ENCODE data around the gene EIF1.
"Not testable (repeated sequence)": the region's sequence is repeated elsewhere in the genome, so short reads cannot be mapped to it uniquely, and the experiment has no call there.

The EIF1 gene

DNA sequence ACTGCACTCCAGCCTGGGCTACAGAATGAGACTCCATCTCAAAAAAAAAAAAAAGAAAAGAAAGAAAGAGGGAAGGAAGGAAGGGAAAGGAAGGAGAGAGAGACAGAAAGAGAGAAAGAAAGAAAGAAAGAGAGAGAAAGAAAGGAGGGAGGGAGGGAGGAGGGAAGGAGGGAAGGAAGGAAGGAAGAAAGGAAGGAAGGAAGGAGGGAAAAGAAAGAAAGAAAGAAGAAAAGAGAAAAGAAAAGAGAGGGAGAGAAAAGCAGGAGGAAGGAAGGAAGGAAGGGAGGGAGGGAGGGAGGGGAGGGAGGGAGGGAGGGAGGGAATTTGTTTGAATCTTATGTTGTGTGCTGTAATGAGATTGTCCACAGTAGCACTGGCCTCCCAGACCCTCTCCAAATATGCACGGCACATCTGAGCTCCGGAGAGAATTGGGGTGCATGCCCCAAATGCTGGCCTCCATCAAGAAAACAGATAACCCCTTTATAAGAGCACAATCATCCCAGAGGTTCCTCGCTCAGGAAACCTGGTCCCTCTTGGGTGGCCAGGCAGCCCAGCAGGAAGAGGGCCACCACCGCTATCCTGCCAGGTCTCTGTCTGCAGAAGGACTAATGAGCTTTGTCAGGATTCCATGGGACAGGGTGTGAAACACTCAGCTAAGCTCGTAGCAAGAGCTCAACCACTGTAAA, 8.8 kb upstream of the EIF1 start:
- no peak for DNase-seq

DNA sequence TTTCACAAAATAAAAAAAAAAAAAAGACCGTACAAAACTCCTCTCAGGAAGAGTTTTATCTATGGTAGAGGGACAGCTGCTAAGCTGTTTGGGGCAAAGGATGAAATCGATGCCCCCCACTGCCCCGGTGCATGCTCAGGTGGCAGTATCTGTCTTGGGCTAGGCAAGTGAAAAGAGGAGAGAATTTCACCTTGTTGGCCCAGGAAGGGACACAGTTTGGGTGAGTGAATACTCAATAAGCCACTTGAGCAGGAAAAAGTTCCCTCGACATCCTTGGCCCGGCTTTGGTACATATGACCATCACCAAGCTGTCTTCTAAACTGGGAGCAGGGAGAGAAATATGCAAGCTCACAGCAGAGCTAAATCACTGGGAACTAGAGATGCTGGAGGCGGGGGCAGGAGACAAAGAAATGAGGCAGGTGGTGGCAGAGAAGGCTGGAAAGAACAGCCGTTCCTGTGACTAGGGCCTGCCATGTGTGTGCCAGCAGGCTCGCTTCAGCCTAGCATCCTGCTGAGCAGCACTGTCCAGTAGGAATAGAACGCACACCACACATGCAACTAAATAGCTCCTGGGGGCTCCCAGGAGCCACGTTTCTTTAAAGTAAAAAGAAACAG, 8.2 kb upstream of the EIF1 start:
- no peak for DNase-seq

DNA sequence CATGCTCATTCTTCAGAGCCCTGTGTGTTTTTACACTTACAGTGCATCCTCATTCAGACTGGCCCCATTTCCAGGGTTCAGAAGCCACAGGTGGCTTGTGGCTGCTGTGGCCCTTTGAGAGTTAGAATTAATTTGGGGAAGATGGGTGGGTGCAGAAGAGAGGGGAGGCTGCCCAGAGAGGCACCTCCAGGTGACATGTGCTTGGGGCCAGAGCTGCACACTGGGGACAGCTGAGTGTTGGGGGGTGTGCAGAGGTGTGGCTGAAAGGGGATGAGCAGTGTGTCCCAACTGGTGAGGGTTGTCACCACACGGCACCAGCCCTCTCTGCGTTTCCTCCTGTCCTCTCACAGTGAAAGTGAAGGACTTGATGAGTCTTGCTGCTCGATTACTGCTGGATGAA, 6.9 kb upstream of the EIF1 start:
- no peak for DNase-seq

DNA sequence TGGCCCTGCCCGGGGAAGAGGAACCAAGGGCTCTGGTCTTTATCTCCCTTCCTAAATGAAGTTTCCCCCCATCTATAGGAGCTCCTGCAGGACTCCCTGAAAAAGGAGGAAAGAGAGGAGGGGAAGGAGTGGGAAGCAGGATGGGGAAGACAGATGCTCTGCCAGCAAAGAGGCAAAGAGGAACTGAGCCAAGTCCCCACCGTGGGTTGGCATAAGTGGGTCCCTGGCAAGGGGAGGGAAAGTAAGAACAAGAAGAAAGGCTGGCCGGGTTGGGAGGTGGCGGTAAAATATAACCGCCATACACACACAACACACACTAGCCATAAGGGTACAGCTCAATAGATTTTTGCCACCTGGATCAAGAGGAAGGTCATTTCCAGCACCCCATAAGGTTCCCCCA, 6.1 kb upstream of the EIF1 start:
- no peak for DNase-seq

DNA sequence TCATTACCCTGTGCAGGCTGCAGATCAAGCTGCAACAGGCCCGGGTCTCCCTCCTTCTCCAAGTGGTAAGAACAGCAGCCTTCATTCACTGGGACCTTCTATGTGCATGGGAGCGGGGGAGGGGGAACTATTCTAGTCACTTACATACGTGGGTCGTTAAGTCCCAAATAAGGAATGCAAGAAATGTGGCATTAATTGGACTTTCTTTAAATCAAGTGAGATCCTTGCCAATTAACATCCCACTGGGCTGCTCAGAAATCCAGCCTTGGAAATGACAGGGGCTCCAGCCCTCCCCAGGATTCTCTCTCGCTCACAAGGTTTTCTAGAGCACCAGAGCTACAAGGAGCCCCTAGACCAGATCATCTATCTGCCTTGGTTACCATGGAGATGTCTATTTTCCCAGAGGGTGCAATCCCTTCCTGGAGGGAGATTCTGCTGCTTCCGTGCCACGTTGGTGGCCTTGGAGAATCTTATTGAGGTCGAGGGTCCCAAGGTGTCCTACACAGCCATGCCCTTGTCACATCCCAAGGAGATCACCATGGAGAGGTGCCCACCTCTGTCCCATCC, 5.2 kb upstream of the EIF1 start:
- no peak for DNase-seq

DNA sequence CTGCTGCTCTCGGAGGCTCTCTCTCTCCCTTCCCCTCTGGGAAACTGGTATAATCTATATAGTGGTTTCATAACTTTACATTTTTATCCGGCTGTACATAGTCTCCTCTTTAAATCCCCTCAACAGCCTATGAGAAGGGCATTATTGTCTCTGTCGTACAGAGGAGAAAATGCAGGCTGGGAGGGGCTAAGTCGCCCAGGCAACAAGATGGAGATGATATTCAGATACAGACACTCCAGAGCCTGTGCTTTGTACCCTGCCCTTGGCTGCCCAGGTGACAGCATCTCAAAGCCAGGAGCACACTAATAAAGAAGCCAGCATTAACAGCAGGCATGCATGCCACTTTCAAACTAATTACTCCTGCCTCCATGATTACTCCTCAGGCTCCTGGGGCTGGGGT, 4.7 kb upstream of the EIF1 start:
- DNase-seq: no peak

DNA sequence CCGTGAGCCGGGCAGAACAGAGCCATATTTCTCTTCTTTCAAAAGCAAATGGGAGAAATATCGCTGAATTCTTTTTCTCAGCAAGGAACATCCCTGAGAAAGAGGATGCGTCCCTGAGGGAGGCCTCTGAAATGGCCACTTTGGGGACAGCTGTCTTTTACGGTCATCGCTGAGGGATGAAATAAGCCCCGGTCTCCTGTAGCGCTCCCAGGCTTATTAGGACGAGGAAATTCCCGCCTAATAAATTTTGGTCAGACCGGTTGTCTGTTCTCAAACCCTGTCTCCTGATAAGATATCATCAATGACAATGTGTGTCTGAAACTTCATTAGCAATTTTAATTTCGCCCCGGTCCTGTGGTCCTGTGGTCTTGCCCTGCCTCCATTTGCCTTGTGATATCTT, 2.9 kb upstream of the EIF1 start:
- DNase-seq: not testable (repeated sequence)

DNA sequence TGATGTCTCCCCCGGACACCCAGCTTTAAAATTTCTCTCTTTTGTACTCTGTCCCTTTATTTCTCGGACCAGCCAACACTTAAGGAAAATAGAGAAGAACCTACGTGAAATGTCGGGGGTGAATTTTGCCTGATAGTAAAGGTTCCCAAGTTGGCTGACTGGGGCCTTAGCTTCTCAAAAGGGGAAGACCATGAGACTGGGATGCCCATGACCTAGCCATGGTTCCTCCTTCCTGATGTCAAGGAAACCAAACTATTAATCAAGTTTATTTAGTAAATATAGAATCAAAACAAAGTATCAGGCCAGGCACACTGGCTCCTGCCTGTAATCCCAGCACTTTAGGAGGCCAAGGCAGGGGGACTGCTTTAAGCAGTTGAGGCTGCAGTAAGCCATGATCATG, 2.4 kb upstream of the EIF1 start:
- DNase-seq: no peak

DNA sequence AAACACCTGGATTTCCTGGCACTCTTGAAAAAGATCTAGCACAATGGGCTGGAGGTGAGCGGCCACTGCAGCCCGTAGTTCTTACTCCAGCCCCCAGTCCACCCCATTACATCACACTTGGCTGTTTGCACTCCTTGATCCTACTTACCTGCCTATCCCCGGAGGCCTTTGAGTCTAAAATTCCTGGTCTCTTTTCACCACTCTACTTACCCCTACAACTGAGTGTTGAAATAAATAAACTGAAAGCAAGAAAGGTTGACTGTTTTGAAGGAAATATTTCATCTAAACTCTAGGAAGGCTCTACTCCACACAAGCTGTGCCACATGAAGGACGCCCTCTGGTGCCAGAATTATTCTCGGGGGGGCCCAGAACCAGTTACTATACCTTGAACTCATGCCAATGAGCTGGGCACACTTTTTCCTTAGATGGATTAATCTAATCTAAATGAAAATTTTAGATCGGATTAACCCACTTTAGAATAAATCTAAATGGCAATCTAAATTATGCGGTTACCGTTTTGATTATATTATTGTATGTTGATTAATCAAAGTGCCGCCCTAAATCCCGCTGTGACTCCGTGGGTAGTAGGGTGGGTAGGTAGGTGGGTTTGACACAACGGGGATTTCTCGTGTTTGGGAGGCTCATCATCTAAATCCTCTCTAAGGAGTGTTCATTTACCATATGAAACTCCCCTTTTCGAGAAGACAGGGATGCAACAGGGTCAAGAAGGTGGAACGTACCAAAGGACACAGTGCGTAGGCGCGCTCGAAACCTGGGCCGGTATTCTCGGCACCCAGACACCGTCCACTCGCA, 651 bp upstream of the EIF1 start:
- peak; percentile 89 for DNase-seq

DNA sequence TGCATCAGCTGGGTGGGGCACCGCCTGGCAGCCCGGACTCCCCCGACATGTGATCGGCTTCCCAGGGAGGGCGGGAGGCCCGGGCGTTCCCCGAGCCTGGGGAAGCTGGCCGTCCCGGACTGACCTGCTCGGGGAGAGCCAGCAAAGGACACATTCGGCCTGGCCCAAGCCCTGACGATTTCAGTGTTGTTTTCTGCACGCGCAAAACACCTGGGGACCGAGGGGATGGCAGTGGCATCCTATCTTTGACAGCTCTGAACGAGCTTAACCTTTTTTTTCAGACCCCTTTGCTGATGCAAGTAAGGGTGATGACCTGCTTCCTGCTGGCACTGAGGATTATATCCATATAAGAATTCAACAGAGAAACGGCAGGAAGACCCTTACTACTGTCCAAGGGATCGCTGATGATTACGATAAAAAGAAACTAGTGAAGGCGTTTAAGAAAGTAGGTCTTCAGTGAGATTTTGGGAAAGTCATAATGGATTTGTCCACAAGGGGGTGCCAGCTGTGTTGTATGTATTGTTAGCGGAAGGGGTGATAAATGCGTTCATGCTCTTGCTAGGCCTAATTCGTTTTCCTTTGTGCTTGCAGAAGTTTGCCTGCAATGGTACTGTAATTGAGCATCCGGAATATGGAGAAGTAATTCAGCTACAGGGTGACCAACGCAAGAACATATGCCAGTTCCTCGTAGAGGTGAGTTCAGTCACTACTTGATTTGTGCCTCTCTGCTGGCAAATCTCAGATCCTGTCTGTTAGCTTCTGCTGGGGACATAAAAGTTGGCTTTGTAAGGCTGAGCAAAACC, 1.0 kb downstream of the EIF1 start:
- DNase-seq: peak; percentile 87

DNA sequence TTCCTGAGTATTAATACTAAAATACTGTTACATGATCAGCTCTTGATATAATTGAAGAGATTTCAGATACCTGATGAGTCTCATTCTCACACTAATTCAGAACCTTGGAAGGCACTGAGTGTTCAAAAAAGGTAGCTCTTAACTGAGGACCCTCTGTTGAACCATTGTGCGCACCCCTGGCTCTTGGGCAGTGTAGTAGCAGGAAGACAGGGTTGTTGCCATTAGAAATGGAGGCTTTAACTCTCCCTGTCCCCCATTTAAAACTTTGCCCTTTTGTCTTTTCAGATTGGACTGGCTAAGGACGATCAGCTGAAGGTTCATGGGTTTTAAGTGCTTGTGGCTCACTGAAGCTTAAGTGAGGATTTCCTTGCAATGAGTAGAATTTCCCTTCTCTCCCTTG, 1.8 kb downstream of the EIF1 start:
- DNase-seq: no peak

DNA sequence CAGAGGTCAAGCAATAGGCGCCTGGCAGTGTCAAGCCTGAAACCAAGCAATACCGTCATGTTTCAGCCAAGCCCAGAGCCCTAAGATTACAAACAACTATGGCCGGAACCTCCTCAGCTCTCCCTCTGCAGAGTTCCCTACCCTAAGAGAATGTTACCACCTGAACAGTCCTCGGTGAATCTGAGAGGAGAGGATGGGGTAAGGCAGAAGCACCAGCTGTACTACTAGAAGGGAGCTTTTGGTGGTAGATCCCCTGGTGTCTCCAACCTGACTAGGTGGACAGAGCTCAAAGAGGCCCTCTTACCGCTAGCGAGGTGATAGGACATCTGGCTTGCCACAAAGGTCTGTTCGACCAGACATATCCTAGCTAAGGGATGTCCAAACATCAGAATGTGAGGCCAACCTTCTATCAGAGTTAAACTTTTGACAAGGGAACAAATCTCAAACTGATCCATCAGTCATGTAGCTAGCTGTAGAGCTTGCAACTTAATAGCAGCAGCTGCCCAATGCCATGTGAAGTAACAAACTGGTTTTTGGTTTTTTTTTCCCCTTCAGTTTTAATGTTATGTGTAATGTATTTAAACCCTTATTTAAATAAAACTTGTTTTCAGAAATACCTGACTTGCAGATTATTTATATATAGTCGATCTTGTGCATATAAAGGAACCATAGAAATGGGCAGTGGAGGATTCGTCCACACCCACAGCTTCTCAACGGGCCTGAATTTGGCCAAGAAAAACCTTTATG, 2.5 kb downstream of the EIF1 start:
- no peak for DNase-seq

DNA sequence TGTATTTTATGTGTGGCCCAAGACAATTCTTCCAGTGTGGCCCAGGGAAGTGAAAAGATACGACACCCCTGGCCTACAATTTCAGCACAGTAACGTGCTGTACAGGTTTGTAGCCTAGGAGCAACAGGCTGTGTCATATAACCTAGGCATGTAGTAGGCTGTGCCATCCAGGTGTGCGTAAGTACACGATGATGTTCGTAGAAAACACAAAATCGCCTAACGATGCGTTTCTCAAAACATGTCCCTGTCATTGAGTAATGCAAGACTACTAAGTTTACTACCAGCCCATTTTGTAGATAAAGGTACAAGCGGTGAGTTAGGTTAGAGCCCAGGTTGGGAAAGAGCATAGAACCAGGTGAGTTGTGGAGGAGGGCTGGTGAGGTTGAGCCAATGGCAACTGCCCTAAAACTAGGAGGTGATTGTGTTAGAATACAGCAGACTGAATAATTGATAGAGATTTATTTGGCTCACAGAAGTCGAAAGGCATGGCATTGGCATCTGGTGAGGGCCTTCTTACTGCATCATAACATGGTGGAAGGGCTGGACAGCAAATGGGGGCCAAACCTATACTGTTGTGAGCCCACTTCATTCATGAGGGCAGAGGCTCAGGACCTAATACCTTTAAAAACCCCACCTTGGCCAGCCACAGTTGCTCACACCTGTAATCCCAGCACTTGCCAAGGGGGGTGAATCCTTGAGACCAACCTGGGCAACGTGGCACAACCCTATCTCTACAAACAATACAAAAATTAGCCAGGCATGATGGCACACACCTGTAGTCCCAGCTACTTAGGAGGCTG, 4.2 kb downstream of the EIF1 start:
- DNase-seq: peak; percentile 23

DNA sequence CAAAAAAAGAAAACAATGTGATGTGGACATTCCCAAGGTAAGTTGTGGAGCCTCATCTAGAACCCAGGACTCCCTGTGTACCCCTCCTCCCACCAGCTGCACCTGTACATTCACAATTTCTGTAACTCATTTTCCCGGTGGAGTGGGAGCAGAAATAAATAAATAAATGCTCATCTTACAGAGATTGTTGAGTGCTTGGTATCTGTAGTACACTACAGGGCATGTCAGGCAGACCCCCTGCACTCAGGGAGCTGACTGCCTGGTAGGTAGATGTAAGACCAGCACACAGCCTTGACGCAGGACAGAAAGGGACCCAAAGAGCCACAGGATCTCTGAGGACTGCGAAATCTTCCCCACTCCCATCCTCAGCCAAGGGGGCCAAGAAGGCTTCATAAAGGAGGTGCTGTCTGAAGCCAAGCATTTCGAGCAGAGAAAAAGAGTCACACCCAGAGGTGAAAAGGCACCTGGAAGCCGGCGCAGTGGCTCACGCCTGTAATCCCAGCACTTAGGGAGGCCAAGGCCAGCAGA, 6.5 kb downstream of the EIF1 start:
- no peak for DNase-seq

DNA sequence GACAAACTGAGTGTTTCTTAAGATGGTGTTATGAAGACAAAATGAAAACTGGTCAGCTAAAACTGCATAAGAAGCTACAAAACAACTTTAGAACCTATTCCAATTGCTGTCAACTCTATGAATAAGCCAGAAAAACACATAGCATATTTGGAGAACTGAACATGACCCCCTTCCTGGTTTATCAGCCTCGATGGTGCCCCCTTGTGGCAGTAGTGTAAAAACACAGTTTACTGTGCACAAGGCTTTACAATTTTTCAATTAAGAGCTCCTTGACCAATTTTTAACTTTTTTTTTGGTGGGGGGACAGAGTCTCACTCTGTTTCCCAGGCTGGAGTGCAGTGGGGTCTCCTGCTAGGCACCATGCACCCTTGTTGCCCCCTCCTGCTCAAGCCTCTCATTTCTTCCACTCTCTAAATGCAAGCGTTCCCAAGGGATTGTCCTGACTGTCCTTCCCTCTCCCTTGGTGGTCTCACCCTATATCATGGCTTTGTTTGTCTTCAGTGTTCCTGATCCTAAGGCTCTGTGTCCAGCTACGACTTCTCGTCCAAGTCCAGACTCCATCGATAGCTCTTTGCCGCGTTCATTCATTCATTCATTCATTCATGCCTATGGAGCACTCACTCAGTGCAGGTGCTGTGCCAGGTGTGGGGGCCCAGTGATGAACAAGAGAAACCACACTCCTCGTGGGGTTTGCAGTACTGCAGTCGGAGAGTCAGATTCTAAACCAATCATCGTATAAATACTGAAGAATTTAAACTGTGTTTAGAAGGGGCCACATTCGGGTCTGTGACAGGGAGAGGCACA, 7.5 kb downstream of the EIF1 start:
- peak; percentile 93 for DNase-seq

DNA sequence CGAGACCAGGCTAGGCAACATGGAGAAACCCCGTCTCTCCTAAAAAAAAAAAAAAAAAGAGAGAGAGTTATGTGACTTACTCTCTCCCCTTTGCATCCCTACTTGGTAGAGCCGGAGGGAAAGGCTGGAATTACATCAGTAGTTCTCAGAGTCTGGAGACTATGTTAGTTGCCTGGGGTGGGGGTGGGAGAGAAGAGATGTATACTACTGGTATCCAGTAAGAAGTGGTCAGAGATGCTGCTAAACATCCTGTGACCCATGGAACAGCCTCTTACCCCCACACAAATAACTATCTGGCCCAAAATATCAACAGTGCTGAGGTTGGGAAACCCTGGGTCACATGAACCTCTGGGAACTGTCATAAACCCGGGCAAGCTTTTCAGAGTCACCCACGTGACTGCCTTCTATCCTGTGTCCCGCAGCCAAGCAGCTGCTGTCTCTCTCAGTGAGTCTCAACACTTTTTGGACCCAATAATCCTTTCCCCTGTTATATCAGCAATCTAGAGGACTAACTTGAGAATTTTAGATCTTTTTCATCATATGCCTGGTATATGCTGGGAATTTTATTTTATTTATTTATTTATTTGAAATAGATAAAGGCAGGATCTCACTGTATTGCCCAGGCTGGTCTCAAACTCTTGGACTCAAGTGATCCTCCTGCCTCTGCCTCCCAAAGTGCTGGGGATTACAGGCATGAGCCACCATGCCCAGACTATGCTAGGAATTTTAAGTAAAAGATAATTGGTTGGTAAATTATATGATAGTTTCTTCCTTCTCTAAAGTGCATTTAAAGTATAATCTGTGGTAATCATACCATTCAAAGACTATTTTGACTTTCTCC, 8.7 kb downstream of the EIF1 start:
- DNase-seq: peak; percentile 43

DNA sequence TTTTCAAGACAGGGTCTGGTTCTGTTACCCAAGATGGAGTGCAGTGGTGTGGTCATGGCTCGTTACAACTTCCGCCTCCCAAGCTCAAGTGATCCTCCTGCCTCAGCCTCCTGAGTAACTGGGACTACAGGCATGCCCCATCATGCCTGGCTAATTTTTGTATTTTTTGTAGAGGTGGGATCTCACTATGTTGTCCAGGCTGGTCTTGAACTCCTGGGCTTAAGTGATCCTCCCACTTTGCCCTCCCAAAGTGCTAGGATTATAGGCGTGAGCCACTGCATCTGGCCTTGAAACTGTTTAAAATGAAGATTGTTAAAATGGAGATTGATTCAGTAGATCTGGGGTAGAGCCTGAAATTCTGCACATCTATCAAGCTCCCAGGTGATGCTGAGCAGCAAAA, 12.2 kb downstream of the EIF1 start:
- not testable (repeated sequence) for DNase-seq

DNA sequence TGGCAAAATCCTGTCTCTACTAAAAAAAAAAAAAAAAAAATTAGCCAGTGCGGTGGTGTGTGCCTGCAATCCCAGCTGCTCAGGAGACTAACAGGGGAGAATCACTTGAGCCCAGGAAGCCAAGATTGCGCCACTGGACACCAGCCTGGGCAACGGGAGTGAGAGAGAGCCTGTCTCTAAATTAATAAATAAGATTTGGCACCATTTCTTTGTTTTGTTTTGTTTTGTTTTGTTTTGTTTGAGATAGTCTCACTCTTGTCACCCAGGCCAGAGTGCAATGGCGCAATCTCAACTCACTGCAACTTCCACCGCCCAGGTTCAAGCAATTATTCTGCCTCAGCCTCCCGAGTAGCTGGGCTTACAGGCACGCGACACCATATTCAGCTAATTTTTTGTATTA, 14.0 kb downstream of the EIF1 start:
- no peak for DNase-seq
